Bronchial epithelial cell (primary cell): ENCODE measurements around the gene CNGA3. TPM values are rescaled to one million over a fixed set of nuclear protein-coding genes. Genes with fewer than 3 reads are reported as not detected.

ENCODE experiments used
- DNase-seq: peaks from one replicate; pipeline ENCODE4 v3.0.0-alpha.2; 2010; ENCODE audit warnings: low read depth
- FAIRE-seq: peaks from 2 replicates; lab custom pipeline; 2011; peaks lifted over from hg19 to GRCh38; lab: Jason Lieb, UNC
- H3K27me3 ChIP-seq: 2 replicates; pipeline ENCODE4 v1.5.1; 2011; ENCODE audit warnings: low read length; ENCODE audit not compliant: control insufficient read depth, insufficient read depth
- H3K36me3 ChIP-seq: 2 replicates; pipeline ENCODE4 v1.5.1; 2011; ENCODE audit warnings: low read length; ENCODE audit not compliant: control insufficient read depth, insufficient read depth
- H3K4me3 ChIP-seq: 2 replicates; pipeline ENCODE4 v1.5.1; 2011; ENCODE audit warnings: mild to moderate bottlenecking, low read depth, low read length, control low read depth
- total RNA-seq: library from RNA; depleted of rRNA; stranded (reverse); fragments of >200 nt; gene quantifications from 2 replicates; pipeline ENCODE4 v1.2.1, GENCODE V29; 2014
- TF ChIP-seq, protein P1 (sequence below): IDR thresholded peaks from 2 replicates; pipeline ENCODE4 v1.5.1; 2011; ENCODE audit warnings: mild to moderate bottlenecking, moderate library complexity, low read length, control low read depth, inconsistent platforms; ENCODE audit not compliant: insufficient read depth, severe bottlenecking

CNGA3 gene
- total RNA-seq, 1 donor from 2014 or later, result not detected

DNA sequence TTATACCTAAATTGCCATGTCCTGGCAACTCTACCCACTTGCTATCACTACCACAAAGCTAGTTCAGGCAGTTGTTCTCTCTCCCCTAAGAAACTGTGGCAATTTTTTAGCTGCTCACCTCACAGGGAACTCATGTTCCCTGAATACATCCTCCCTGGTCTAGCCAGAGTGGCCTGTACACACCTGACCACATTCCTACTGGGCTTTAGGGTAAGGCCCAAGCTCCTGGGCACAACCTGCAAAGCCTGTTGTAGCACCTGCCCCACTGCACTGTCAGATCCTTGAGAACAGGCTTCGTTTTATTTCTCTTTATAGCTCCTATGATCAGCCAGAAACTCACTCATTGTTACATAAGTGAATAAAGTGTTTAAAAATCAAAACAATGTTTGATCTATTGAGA lies 21.5 kb downstream of the CNGA3 start:
- Histone ChIP-seq H3K36me3 (no peaks in the 10 kb centered on the region), H3K27me3 (peaks cover 1% of the 10 kb centered on the region), H3K4me3 (no peak overlapping the region)
- no peak for FAIRE-seq
- TF ChIP-seq, protein P1, sequence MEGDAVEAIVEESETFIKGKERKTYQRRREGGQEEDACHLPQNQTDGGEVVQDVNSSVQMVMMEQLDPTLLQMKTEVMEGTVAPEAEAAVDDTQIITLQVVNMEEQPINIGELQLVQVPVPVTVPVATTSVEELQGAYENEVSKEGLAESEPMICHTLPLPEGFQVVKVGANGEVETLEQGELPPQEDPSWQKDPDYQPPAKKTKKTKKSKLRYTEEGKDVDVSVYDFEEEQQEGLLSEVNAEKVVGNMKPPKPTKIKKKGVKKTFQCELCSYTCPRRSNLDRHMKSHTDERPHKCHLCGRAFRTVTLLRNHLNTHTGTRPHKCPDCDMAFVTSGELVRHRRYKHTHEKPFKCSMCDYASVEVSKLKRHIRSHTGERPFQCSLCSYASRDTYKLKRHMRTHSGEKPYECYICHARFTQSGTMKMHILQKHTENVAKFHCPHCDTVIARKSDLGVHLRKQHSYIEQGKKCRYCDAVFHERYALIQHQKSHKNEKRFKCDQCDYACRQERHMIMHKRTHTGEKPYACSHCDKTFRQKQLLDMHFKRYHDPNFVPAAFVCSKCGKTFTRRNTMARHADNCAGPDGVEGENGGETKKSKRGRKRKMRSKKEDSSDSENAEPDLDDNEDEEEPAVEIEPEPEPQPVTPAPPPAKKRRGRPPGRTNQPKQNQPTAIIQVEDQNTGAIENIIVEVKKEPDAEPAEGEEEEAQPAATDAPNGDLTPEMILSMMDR, result no peak
- DNase-seq, result no peak

DNA sequence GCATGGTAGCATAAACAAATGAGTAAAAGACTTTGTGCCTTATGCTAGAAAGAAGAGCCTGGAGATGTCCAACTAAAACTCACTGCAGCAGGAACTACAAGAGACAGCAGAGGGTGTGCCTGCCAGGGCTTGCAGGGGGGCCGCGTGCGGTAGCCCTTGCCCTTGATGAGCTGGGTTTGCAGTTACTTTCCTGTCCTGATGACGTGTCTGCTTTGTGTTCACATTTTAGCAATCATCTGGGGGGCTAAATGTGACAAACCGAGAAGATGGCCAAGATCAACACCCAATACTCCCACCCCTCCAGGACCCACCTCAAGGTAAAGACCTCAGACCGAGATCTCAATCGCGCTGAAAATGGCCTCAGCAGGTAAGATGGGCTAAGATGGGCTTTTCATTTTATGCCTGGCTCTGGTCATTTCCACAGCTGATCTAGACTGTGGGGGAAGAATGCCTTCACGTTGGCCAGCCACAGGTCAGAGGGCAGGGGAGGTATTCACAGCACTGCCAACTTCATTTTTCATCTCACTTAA lies 23.5 kb downstream of the CNGA3 start:
- no peak for FAIRE-seq

DNA sequence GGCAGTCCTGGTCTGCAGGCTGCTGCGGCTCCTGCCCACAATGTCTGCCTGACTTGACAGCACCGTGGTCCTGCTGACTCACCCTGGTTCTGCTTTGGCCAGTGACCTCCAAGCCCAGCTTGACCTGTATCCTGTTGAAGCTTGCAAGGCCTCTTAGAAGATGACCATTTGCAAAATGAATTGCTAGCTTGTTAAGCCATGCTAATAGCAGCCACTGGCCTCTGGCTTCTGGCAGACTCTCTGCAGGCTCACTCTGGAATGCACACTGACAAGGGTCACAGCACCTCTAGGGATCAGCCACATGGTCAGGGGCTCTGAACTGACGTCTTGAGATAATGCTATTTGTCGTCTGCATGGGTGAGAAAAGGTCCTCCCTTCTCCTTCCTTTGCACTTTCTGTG lies 25.9 kb downstream of the CNGA3 start:
- H3K4me3 ChIP-seq, result no peak overlapping the region
- FAIRE-seq, result no peak
- DNase-seq, result no peak
- H3K27me3 ChIP-seq, result peaks cover 5% of the 10 kb centered on the region
- no peaks in the 10 kb centered on the region for H3K36me3 ChIP-seq
- TF ChIP-seq, protein P1, result no peak

More for the DNA sequence above, 23.5 kb downstream of the CNGA3 start:
- no peak overlapping the region for H3K4me3 ChIP-seq
- no peak for DNase-seq
- no peaks in the 10 kb centered on the region for H3K36me3 ChIP-seq
- TF ChIP-seq, protein P1, result no peak
- H3K27me3 ChIP-seq, result peaks cover 3% of the 10 kb centered on the region

DNA sequence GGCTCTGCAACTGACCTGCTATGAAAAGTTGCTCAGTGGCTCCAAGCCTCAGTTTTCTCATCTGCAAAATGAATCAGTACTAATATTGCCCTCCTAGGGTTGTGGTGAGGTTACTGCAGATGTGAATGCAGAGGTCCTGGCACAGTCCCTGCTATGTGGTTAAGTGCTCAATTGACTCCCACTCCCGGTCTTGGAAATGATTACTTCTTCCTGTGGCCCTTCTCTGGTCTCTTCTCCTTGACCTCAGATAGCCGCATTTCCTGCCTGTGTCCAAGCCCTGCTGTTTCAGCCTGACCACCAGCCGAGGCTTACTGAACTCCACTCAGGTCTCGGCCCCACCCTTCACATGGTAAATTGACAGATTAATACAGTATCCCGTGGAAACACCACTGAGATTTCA lies 26.3 kb downstream of the CNGA3 start:
- Histone ChIP-seq H3K4me3 (no peak overlapping the region), H3K27me3 (peaks cover 5% of the 10 kb centered on the region), H3K36me3 (no peaks in the 10 kb centered on the region)
- FAIRE-seq (no peak), DNase-seq (no peak)
- TF ChIP-seq, protein P1, result no peak

DNA sequence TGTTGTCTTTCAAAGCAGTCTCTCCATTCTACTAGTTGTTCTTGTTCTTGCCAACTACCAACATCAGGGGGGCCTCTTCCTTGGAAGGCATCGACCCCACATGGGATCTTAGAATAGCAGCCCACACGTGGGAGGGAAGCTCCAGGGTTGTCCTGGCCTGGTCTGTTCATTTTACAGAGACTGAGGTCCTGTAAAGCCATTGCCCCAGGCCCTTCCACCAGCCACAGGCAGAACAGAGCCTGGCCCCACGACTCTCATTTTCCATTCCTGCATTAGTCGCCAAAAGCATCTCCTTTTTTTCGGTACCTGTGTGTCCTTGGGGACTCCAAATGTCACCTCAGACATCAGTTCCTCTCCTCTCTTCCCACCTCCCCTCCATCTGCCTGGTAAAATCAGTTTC lies 28.0 kb downstream of the CNGA3 start:
- H3K27me3 ChIP-seq, result peaks cover 5% of the 10 kb centered on the region
- DNase-seq, result no peak

More for the DNA sequence above, 28.0 kb downstream of the CNGA3 start:
- Histone ChIP-seq H3K36me3 (no peaks in the 10 kb centered on the region), H3K4me3 (no peak overlapping the region)
- TF ChIP-seq, protein P1, result no peak
- no peak for FAIRE-seq
